Trophoblast cell (in vitro differentiated cells and primary cell): ENCODE data around the gene SLC25A19.

Experiments used
- DNase-seq, 2 donors: peaks; one replicate each; pipeline ENCODE4 v3.0.0-alpha.2; 2016
- H2AFZ ChIP-seq: 2 replicates; pipeline ENCODE4 v1.6.1; 2013; ENCODE audit warnings: low read length, moderate library complexity, mild to moderate bottlenecking; ENCODE audit not compliant: insufficient read depth, poor library complexity
- H2AK5ac ChIP-seq: 2 replicates; pipeline ENCODE4 v1.6.1; 2013; ENCODE audit warnings: mild to moderate bottlenecking, low read length
- H2BK120ac ChIP-seq: 2 replicates; pipeline ENCODE4 v1.6.1; 2013; ENCODE audit warnings: low read length, mild to moderate bottlenecking, moderate library complexity; ENCODE audit not compliant: insufficient read depth, poor library complexity
- H2BK12ac ChIP-seq: 2 replicates; pipeline ENCODE4 v1.6.1; 2013; ENCODE audit warnings: mild to moderate bottlenecking, low read length, moderate library complexity
- H2BK5ac ChIP-seq: 2 replicates; pipeline ENCODE4 v1.6.1; 2013; ENCODE audit warnings: low read length, low read depth, moderate library complexity, mild to moderate bottlenecking; ENCODE audit not compliant: poor library complexity
- H3K14ac ChIP-seq: 2 replicates; pipeline ENCODE4 v1.6.1; 2013; ENCODE audit warnings: mild to moderate bottlenecking, low read length
- H3K18ac ChIP-seq: 2 replicates; pipeline ENCODE4 v1.6.1; 2013; ENCODE audit warnings: mild to moderate bottlenecking, low read length
- H3K23ac ChIP-seq: 2 replicates; pipeline ENCODE4 v1.6.1; 2013; ENCODE audit warnings: low read length
- H3K27ac ChIP-seq: 2 replicates; pipeline ENCODE4 v1.5.1; 2013; ENCODE audit warnings: low read depth, mild to moderate bottlenecking, inconsistent platforms, low read length, moderate library complexity
- H3K27me3 ChIP-seq: 2 replicates; pipeline ENCODE4 v1.6.1; 2013; ENCODE audit warnings: inconsistent platforms, mild to moderate bottlenecking, low read length, moderate library complexity; ENCODE audit not compliant: insufficient read depth
- H3K36me3 ChIP-seq, 2 experiments: 1 replicate in 1 of 2; 2 replicates in 1 of 2; pipeline ENCODE4 v1.6.1; 2013; ENCODE audit warnings: low read length in 2 of 2, mild to moderate bottlenecking in 2 of 2, moderate library complexity in 1 of 2; ENCODE audit not compliant: insufficient read depth in 2 of 2, control insufficient read depth in 1 of 2
- H3K4ac ChIP-seq: 2 replicates; pipeline ENCODE4 v1.6.1; 2013; ENCODE audit warnings: low read depth, mild to moderate bottlenecking, low read length, moderate library complexity
- H3K4me1 ChIP-seq, 2 experiments: 1 replicate in 1 of 2; 2 replicates in 1 of 2; pipeline ENCODE4 v1.6.1; 2013; ENCODE audit warnings: low read length in 2 of 2, mild to moderate bottlenecking in 2 of 2, moderate library complexity in 1 of 2; ENCODE audit not compliant: insufficient read depth in 2 of 2, control insufficient read depth in 1 of 2
- H3K4me2 ChIP-seq: 2 replicates; pipeline ENCODE4 v1.6.1; 2013; ENCODE audit warnings: inconsistent platforms, mild to moderate bottlenecking, low read length, moderate library complexity
- H3K4me3 ChIP-seq: 2 replicates; pipeline ENCODE4 v1.5.1; 2013; ENCODE audit warnings: mild to moderate bottlenecking, low read depth, low read length, inconsistent platforms
- H3K79me1 ChIP-seq: one replicate; pipeline ENCODE4 v1.6.1; 2013; ENCODE audit warnings: low read length
- H3K79me2 ChIP-seq: 2 replicates; pipeline ENCODE4 v1.6.1; 2013; ENCODE audit warnings: low read length, mild to moderate bottlenecking; ENCODE audit not compliant: control insufficient read depth, insufficient read depth, poor library complexity
- H3K9ac ChIP-seq: 2 replicates; pipeline ENCODE4 v1.6.1; 2013; ENCODE audit warnings: mild to moderate bottlenecking, low read length
- H3K9me3 ChIP-seq: 2 replicates; pipeline ENCODE4 v1.6.1; 2013; ENCODE audit warnings: low read depth, mild to moderate bottlenecking, control low read depth, inconsistent platforms, low read length; ENCODE audit not compliant: insufficient read depth
- H4K12ac ChIP-seq: 2 replicates; pipeline ENCODE4 v1.6.1; 2013; ENCODE audit warnings: low read depth, mild to moderate bottlenecking, low read length, moderate library complexity
- H4K8ac ChIP-seq: 2 replicates; pipeline ENCODE4 v1.6.1; 2013; ENCODE audit warnings: low read depth, mild to moderate bottlenecking, low read length, moderate library complexity
- H4K91ac ChIP-seq: one replicate; pipeline ENCODE4 v1.6.1; 2013; ENCODE audit warnings: low read depth, mild to moderate bottlenecking, low read length, moderate library complexity
- WGBS: extraction: QIAGEN DNeasy Blood & Tissue Kit; methylation state at CpG from one replicate; pipeline ENCODE4 v1.1.7; 2013; ENCODE audit warnings: missing lambda C conversion rate; ENCODE audit not compliant: insufficient read length, insufficient coverage; ENCODE audit errors: extremely low coverage; 5-methylcytosine and 5-hydroxymethylcytosine counted together

The SLC25A19 gene

DNA sequence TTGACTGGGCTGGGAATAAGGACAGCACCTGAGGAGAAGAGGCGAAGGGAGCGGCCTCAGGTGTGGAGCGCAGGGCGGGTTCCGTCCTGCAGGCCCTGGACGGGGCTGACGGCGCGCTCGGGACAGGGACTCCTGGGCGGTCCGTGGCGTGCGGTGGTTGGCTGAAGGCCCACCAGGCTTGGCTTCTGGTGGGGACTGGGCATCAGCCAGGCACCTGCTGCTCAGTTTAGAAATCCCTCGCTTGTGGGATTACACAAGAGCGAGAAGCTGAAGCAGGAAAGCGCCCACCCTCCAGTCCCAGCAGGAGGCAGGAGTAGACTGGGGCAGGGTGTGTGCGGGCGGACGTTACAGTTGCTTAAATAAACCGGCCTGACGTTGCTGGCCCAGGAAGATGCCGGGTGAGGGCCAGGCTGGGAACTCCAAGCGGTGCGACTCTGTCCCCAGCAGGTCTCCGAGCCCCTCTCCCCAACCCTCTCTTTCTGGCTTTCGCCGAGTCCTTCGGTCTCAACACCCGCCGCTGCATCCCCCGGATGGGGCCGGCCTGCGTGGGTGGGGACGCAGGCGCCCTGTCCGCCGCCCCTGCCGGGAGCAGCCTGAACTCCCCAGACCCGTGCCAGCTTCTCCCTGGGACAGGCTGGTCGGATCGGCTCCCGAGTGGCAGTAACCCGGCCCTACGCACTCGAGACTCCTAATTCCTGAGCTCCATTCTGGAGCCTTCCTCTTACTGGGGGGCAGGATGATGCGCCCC is 18.8 kb downstream of the SLC25A19 start:
- Histone ChIP-seq H4K8ac (peak overlapping the region; percentile 81), H3K4me3 (peak overlapping the region; percentile 90)

GRCh38 chr17:75269844-75270217 is 19.4 kb downstream of the SLC25A19 start:
- Histone ChIP-seq H3K27ac (no peak overlapping the region), H2BK12ac (no peak overlapping the region), H3K27me3 (no peaks in the 10 kb centered on the region), H3K36me3 (peaks cover 19 to 23% of the 10 kb centered on the region in 2 experiments), H3K9me3 (peaks cover 2% of the 10 kb centered on the region), H3K18ac (no peak overlapping the region), H3K4ac (no peak overlapping the region), H3K4me1 (peaks cover 0 to 10% of the 10 kb centered on the region in 2 experiments), H3K4me2 (peak overlapping the region; percentile 96), H4K91ac (peak overlapping the region; percentile 20), H3K23ac (no peak overlapping the region), H3K79me2 (peaks cover 5% of the 10 kb centered on the region), H4K8ac (peak overlapping the region; percentile 81), H2BK120ac (no peak overlapping the region), H3K4me3 (peak overlapping the region; percentile 90), H3K79me1 (peaks cover 10% of the 10 kb centered on the region), H4K12ac (no peak overlapping the region), H2AFZ (peak overlapping the region; percentile 86), H3K14ac (no peak overlapping the region), H2AK5ac (no peak overlapping the region), H2BK5ac (no peak overlapping the region), H3K9ac (no peak overlapping the region)
- no CpG with 5 or more reads among the region's 6 CpGs for WGBS
- peak in 1 of 2 donors; percentile 11 for DNase-seq

More for the DNA sequence above, 18.8 kb downstream of the SLC25A19 start:
- H3K27me3 ChIP-seq: no peaks in the 10 kb centered on the region
- H3K18ac ChIP-seq: no peak overlapping the region
- peak overlapping the region; percentile 11 for H2BK5ac ChIP-seq
- H3K79me1 ChIP-seq: peaks cover 10% of the 10 kb centered on the region
- peak overlapping the region; percentile 44 for H2BK120ac ChIP-seq
- peak overlapping the region; percentile 80 for H3K9ac ChIP-seq
- H3K36me3 ChIP-seq: peaks cover 17 to 20% of the 10 kb centered on the region in 2 experiments
- peaks cover 2% of the 10 kb centered on the region for H3K9me3 ChIP-seq
- no peak overlapping the region for H3K27ac ChIP-seq
- peak overlapping the region; percentile 29 for H3K14ac ChIP-seq
- H3K23ac ChIP-seq: no peak overlapping the region
- peak overlapping the region; percentile 41 for H4K12ac ChIP-seq
- no CpG with 5 or more reads among the region's 47 CpGs for WGBS
- no peak overlapping the region for H2BK12ac ChIP-seq
- DNase-seq: peak; percentile 82 to 86
- H3K4me1 ChIP-seq: peaks cover 0 to 10% of the 10 kb centered on the region in 2 experiments
- peak overlapping the region; percentile 41 for H4K91ac ChIP-seq
- peaks cover 5% of the 10 kb centered on the region for H3K79me2 ChIP-seq
- H3K4me2 ChIP-seq: peak overlapping the region; percentile 96
- no peak overlapping the region for H2AK5ac ChIP-seq
- H3K4ac ChIP-seq: peak overlapping the region; percentile 24
- peak overlapping the region; percentile 86 for H2AFZ ChIP-seq

GRCh38 chr17:75267411-75268232 is 21.6 kb downstream of the SLC25A19 start:
- Histone ChIP-seq H3K79me1 (peaks cover 10% of the 10 kb centered on the region), H2AFZ (no peak overlapping the region), H3K27me3 (no peaks in the 10 kb centered on the region), H4K8ac (no peak overlapping the region), H2BK12ac (no peak overlapping the region), H3K9ac (no peak overlapping the region), H2BK5ac (no peak overlapping the region), H2AK5ac (no peak overlapping the region), H3K4me1 (peaks cover 1 to 10% of the 10 kb centered on the region in 2 experiments), H3K4me3 (no peak overlapping the region), H4K91ac (no peak overlapping the region), H3K18ac (no peak overlapping the region), H4K12ac (no peak overlapping the region), H3K36me3 (peaks cover 25 to 33% of the 10 kb centered on the region in 2 experiments), H3K27ac (no peak overlapping the region), H3K79me2 (peaks cover 5% of the 10 kb centered on the region), H3K9me3 (no peaks in the 10 kb centered on the region), H2BK120ac (no peak overlapping the region), H3K4me2 (no peak overlapping the region), H3K23ac (no peak overlapping the region), H3K4ac (no peak overlapping the region), H3K14ac (no peak overlapping the region)
- no CpG with 5 or more reads among the region's 14 CpGs for WGBS
- peak; percentile 25 to 58 for DNase-seq

DNA sequence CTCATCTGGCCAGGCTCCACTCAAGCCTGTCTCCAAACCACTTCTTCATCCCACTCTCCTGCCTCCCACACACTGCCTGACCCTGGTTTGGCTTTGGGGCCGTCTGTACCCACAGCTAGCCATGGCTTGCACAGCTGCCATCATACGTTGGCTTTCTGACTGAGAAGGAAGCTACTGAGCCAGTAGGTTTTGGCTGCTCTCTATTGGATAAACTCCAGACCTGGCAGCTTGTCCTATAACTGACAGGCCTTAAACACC is 22.2 kb downstream of the SLC25A19 start:
- Histone ChIP-seq H3K4me3 (no peak overlapping the region), H3K36me3 (peaks cover 25 to 33% of the 10 kb centered on the region in 2 experiments), H3K9ac (no peak overlapping the region), H3K14ac (no peak overlapping the region), H3K18ac (no peak overlapping the region), H3K23ac (no peak overlapping the region), H2BK12ac (no peak overlapping the region), H4K8ac (no peak overlapping the region), H3K27ac (no peak overlapping the region), H2AFZ (no peak overlapping the region), H3K79me2 (peaks cover 7% of the 10 kb centered on the region), H3K9me3 (no peaks in the 10 kb centered on the region), H3K79me1 (peaks cover 12% of the 10 kb centered on the region), H2BK120ac (no peak overlapping the region), H3K27me3 (no peaks in the 10 kb centered on the region), H3K4me2 (no peak overlapping the region), H4K91ac (no peak overlapping the region), H4K12ac (no peak overlapping the region), H2AK5ac (no peak overlapping the region), H3K4ac (no peak overlapping the region), H3K4me1 (peaks cover 5 to 15% of the 10 kb centered on the region in 2 experiments), H2BK5ac (no peak overlapping the region)
- no peak for DNase-seq
- no CpG with 5 or more reads among the region's 2 CpGs for WGBS
